Measurements from ENCODE around the gene PRDX5.

The PRDX5 gene

GRCh38 chr11:64291752-64292459, 26.0 kb upstream of the PRDX5 start:
- Histone ChIP-seq H3K79me2 (ENCODE audit: low read length) (no peaks in the 10 kb centered on the region), H3K27ac (ENCODE audit: low read length) (no peak overlapping the region), H3K9me3 (replicated peaks; ENCODE audit: insufficient read depth, low read length) (no peaks in the 10 kb centered on the region), H3K36me3 (replicated peaks; ENCODE audit: insufficient read depth, low read length) (no peaks in the 10 kb centered on the region), H2AFZ (ENCODE audit: low read length) (no peak overlapping the region), H3F3A (ENCODE audit: insufficient read depth, low read length) (0 out of 2 replicates have a peak, but pooled peaks cover 5% of the 10 kb centered on the region), H3K4me3 (ENCODE audit: low read length) (no peak overlapping the region), H3K27me3 (replicated peaks; ENCODE audit: insufficient read depth, low read length) (peaks cover 58% of the 10 kb centered on the region), H3K4me1 (ENCODE audit: low read length) (no peaks in the 10 kb centered on the region), H3K9ac (ENCODE audit: low read length) (no peak overlapping the region), H3K4me2 (ENCODE audit: low read depth, low read length) (peak overlapping the region; percentile 12; the same call in 1 of the 2 replicates), H4K20me1 (ENCODE audit: insufficient read depth, low read length) (no peaks in the 10 kb centered on the region), H3K9me2 (replicated peaks; ENCODE audit: insufficient read depth, low read length) (no peaks in the 10 kb centered on the region)
- TF ChIP-seq EZH2phosphoT487 (IDR thresholded peaks at IDR 0.05; ENCODE audit: low read length) (no peak), CTCF (IDR thresholded peaks at IDR 0.05; ENCODE audit: low read length) (no peak), EZH2 (optimal IDR thresholded peaks at IDR 0.05; ENCODE audit: low read depth, low read length) (no peak)
- DNase-seq, result no peak

- Histone ChIP-seq H3K4me2 (ENCODE audit: low read depth, low read length) (peak overlapping the region; percentile 12; the same call in 1 of the 2 replicates), H3K4me3 (ENCODE audit: low read length) (no peak overlapping the region), H3K27me3 (replicated peaks; ENCODE audit: insufficient read depth, low read length) (peaks cover 65% of the 10 kb centered on the region)
These were observed 25.3 kb upstream of the PRDX5 start for GRCh38 chr11:64292460-64293254.

GRCh38 chr11:64294774-64295173, 23.1 kb upstream of the PRDX5 start:
- H3K4me3 ChIP-seq (ENCODE audit: low read length), result no peak overlapping the region
- no peak for TF ChIP-seq EZH2phosphoT487 (IDR thresholded peaks at IDR 0.05; ENCODE audit: low read length)
- TF ChIP-seq CTCF (IDR thresholded peaks at IDR 0.05; ENCODE audit: low read length), result no peak
- TF ChIP-seq EZH2 (optimal IDR thresholded peaks at IDR 0.05; ENCODE audit: low read depth, low read length), result no peak
- DNase-seq, result no peak
- H2AFZ ChIP-seq (ENCODE audit: low read length), result no peak overlapping the region
- 0 out of 2 replicates have a peak, but pooled peaks cover 5% of the 10 kb centered on the region for H3F3A ChIP-seq (ENCODE audit: insufficient read depth, low read length)
- no peaks in the 10 kb centered on the region for H3K36me3 ChIP-seq (replicated peaks; ENCODE audit: insufficient read depth, low read length)
- no peaks in the 10 kb centered on the region for H3K79me2 ChIP-seq (ENCODE audit: low read length)
- H4K20me1 ChIP-seq (ENCODE audit: insufficient read depth, low read length), result no peaks in the 10 kb centered on the region
- no peaks in the 10 kb centered on the region for H3K9me2 ChIP-seq (replicated peaks; ENCODE audit: insufficient read depth, low read length)
- H3K4me2 ChIP-seq (ENCODE audit: low read depth, low read length), result no peak overlapping the region
- H3K27me3 ChIP-seq (replicated peaks; ENCODE audit: insufficient read depth, low read length), result peaks cover 87% of the 10 kb centered on the region
- H3K9me3 ChIP-seq (replicated peaks; ENCODE audit: insufficient read depth, low read length), result no peaks in the 10 kb centered on the region
- no peak overlapping the region for H3K9ac ChIP-seq (ENCODE audit: low read length)
- no peaks in the 10 kb centered on the region for H3K4me1 ChIP-seq (ENCODE audit: low read length)
- no peak overlapping the region for H3K27ac ChIP-seq (ENCODE audit: low read length)

More at GRCh38 chr11:64292460-64293254, 25.3 kb upstream of the PRDX5 start:
- TF ChIP-seq EZH2 (optimal IDR thresholded peaks at IDR 0.05; ENCODE audit: low read depth, low read length), result peak; percentile 43
- no peak for TF ChIP-seq CTCF (IDR thresholded peaks at IDR 0.05; ENCODE audit: low read length)
- TF ChIP-seq EZH2phosphoT487 (IDR thresholded peaks at IDR 0.05; ENCODE audit: low read length), result no peak
- Histone ChIP-seq H3K27ac (ENCODE audit: low read length) (no peak overlapping the region), H2AFZ (ENCODE audit: low read length) (no peak overlapping the region), H3K36me3 (replicated peaks; ENCODE audit: insufficient read depth, low read length) (no peaks in the 10 kb centered on the region), H3F3A (ENCODE audit: insufficient read depth, low read length) (0 out of 2 replicates have a peak, but pooled peaks cover 5% of the 10 kb centered on the region), H3K9me2 (replicated peaks; ENCODE audit: insufficient read depth, low read length) (no peaks in the 10 kb centered on the region), H3K79me2 (ENCODE audit: low read length) (no peaks in the 10 kb centered on the region), H4K20me1 (ENCODE audit: insufficient read depth, low read length) (no peaks in the 10 kb centered on the region), H3K4me1 (ENCODE audit: low read length) (no peaks in the 10 kb centered on the region), H3K9ac (ENCODE audit: low read length) (no peak overlapping the region), H3K9me3 (replicated peaks; ENCODE audit: insufficient read depth, low read length) (no peaks in the 10 kb centered on the region)
- peak; percentile 4 for DNase-seq

Data from MM.1S (cell line).